Activated CD8-positive, alpha-beta T cell treated with anti-CD3 and anti-CD28 coated beads for 36 hours (primary cell): ENCODE measurements around the gene SAA1. TPM values are rescaled to one million over a fixed set of nuclear protein-coding genes. Genes with fewer than 3 reads are reported as not detected.

Experiments
- ATAC-seq: fragments of 200-7000 bp; cut with Tn5 transposase; one replicate; pipeline ENCODE4 v1.10.0; 2021; ENCODE audit warnings: mild to moderate bottlenecking, moderate library complexity
- CTCF ChIA-PET: fragments of 350-600 bp; sonication (Branson Sonifier 250); formaldehyde crosslinking; loops from one replicate; lab custom pipeline; 2021; ENCODE audit warnings: antibody characterized with exemption; lab: Charles Lee
- POLR2A ChIA-PET: fragments of 350-600 bp; sonication (Branson Sonifier 250); formaldehyde crosslinking; loops from one replicate; lab custom pipeline; 2021; ENCODE audit warnings: antibody characterized with exemption; lab: Charles Lee
- DNase-seq: peaks from one replicate; pipeline ENCODE4 v3.0.0-alpha.2; 2020
- H3K27ac Mint-ChIP-seq: one replicate; pipeline ENCODE4 v1.8.0; 2021; ENCODE audit warnings: mild to moderate bottlenecking, mixed read lengths
- H3K27me3 Mint-ChIP-seq: one replicate; pipeline ENCODE4 v1.8.0; 2021; ENCODE audit warnings: mixed read lengths
- H3K36me3 Mint-ChIP-seq: one replicate; pipeline ENCODE4 v1.8.0; 2021; ENCODE audit warnings: low read depth, mixed read lengths
- H3K4me1 Mint-ChIP-seq: one replicate; pipeline ENCODE4 v1.8.0; 2021; ENCODE audit warnings: low read depth, mixed read lengths
- H3K4me3 Mint-ChIP-seq: one replicate; pipeline ENCODE4 v1.8.0; 2021; ENCODE audit warnings: mild to moderate bottlenecking, moderate library complexity, mixed read lengths
- H3K9me3 Mint-ChIP-seq: one replicate; pipeline ENCODE4 v1.8.0; 2021; ENCODE audit warnings: mixed read lengths
- intact Hi-C: fragments of 100-400 bp; cut with micrococcal nuclease; formaldehyde crosslinking; loops from one replicate; pipeline ENCODE4 v1.10.0; 2022
- total RNA-seq, 2 experiments: library from RNA; stranded (reverse); gene quantifications; one replicate each; pipeline ENCODE4 v1.2.3, GENCODE V29; 2021
- TF ChIP-seq, protein P1 (sequence below): fragments of 200-600 bp; IDR thresholded peaks from one replicate; pipeline ENCODE4 v1.8.0; 2022; ENCODE audit warnings: antibody characterized with exemption, mild to moderate bottlenecking

The SAA1 gene
- total RNA-seq, 2 experiments from 2014 or later = not detected

DNA sequence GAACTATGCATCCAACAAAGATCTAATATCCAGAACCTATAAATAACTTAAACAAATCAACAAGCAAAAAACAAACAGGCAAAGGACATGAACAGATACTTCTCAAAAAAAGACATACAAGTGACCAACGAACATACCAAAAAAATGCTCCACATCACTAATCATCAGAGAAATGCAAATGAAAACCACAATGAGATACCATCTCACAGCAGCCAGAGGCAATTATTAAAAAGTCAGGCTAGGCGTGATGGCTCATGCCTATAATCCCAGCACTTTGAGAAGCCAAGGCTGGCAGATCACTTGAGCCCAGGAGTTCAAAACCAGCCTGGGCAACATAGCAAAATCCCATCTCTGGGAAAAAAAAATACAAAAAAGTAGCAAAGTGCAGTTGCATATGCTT, 40.2 kb upstream of the SAA1 start:
- Mint-ChIP-seq H3K4me3 (no peak overlapping the region), H3K4me1 (no peaks in the 10 kb centered on the region), H3K27ac (no peak overlapping the region), H3K27me3 (peaks cover 1% of the 10 kb centered on the region), H3K36me3 (no peaks in the 10 kb centered on the region), H3K9me3 (no peaks in the 10 kb centered on the region)
- ChIA-PET POLR2A (no interaction called here), CTCF (interaction anchor here (1.6 kb wide), 1 partner anchor 110 kb away, joined by 4 read pairs; no protein-coding TSS in a partner anchor)
- intact Hi-C loops = no loop called here
- DNase-seq (no peak), ATAC-seq (no peak)
- TF ChIP-seq, protein P1, sequence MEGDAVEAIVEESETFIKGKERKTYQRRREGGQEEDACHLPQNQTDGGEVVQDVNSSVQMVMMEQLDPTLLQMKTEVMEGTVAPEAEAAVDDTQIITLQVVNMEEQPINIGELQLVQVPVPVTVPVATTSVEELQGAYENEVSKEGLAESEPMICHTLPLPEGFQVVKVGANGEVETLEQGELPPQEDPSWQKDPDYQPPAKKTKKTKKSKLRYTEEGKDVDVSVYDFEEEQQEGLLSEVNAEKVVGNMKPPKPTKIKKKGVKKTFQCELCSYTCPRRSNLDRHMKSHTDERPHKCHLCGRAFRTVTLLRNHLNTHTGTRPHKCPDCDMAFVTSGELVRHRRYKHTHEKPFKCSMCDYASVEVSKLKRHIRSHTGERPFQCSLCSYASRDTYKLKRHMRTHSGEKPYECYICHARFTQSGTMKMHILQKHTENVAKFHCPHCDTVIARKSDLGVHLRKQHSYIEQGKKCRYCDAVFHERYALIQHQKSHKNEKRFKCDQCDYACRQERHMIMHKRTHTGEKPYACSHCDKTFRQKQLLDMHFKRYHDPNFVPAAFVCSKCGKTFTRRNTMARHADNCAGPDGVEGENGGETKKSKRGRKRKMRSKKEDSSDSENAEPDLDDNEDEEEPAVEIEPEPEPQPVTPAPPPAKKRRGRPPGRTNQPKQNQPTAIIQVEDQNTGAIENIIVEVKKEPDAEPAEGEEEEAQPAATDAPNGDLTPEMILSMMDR = no peak

DNA sequence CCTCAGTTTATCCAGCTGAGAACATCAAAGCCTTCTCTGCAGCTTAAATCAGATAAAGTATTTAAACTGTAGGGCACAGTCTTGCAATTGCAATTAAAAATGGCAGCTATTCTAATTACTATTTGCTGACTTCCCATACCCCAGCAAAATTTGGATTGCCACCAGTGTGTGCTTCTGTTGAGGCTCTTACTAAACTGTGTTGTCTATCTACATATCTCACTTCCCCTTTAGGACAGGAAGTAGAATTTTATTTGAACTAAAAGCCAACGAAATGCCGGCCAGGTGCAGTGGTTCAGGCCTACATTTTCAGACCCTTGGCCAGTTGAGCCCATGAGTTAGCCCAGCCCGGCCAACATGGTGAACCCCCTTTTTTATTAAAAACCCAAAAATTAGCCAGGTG, 36.6 kb upstream of the SAA1 start:
- Mint-ChIP-seq H3K9me3 (no peaks in the 10 kb centered on the region), H3K36me3 (no peaks in the 10 kb centered on the region), H3K4me1 (no peaks in the 10 kb centered on the region), H3K4me3 (no peak overlapping the region), H3K27me3 (peaks cover 7% of the 10 kb centered on the region), H3K27ac (no peak overlapping the region)
- intact Hi-C loops = no loop called here
- CTCF ChIA-PET = interaction anchor here (1.3 to 2.9 kb wide), 2 partner anchors 14 kb away, joined by 7 to 14 read pairs; no protein-coding TSS in a partner anchor
- ATAC-seq (no peak), DNase-seq (no peak)
- POLR2A ChIA-PET = no interaction called here
- TF ChIP-seq, protein P1 = no peak

DNA sequence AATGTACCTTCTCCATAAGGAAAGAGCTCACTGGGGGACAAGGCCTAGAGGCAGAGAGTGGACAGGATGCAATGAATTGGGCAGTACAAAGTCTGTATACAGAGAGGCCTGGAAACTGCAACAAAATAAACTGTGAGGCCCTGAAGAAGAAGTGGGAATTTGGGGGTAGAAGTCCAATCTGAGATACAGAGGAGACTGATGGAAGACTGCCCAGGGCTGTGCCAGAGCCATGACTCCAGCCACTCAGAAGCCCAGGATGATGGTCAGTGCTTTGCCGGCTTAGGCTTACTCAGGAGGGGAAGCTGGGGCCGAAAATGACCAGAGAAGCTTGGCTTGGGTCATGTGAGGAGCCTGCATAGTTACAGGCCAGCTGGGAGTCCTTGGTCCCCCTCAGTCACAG, 35.2 kb upstream of the SAA1 start:
- ChIA-PET CTCF (interaction anchor here (2.9 kb wide), 1 partner anchor 13 kb away, joined by 14 read pairs; no protein-coding TSS in a partner anchor), POLR2A (interaction anchor here (0.6 kb wide), 1 partner anchor 15 kb away, joined by 3 read pairs; no protein-coding TSS in a partner anchor)
- TF ChIP-seq, protein P1 = no peak
- DNase-seq (no peak), ATAC-seq (no peak)
- no peaks in the 10 kb centered on the region for H3K36me3 Mint-ChIP-seq
- peaks cover 16% of the 10 kb centered on the region for H3K27me3 Mint-ChIP-seq
- no peaks in the 10 kb centered on the region for H3K9me3 Mint-ChIP-seq
- H3K27ac Mint-ChIP-seq = no peak overlapping the region
- intact Hi-C loops = no loop called here
- H3K4me1 Mint-ChIP-seq = no peaks in the 10 kb centered on the region
- H3K4me3 Mint-ChIP-seq = no peak overlapping the region

DNA sequence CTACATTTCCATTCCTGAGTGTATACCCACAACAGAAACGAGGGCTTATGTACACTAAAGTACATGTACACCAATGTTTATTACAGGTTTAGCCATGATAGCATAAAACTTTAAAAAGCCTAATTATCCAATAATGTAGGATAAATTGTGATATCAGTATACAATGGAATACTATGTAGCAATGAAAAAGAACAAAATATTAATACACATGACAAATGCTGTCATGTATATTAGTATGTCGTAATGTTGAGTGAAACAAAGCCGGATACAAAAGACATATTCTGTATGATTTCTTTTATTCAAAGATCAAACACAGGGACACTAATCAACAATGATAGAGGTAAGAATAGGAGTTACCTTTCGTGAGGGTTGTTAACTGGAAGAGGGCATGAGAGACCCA, 32.2 kb upstream of the SAA1 start:
- H3K27me3 Mint-ChIP-seq = peaks cover 22% of the 10 kb centered on the region
- POLR2A ChIA-PET = no interaction called here
- H3K27ac Mint-ChIP-seq = no peak overlapping the region
- H3K36me3 Mint-ChIP-seq = no peaks in the 10 kb centered on the region
- TF ChIP-seq, protein P1 = no peak
- ATAC-seq (no peak), DNase-seq (no peak)
- intact Hi-C loops = no loop called here
- H3K9me3 Mint-ChIP-seq = no peaks in the 10 kb centered on the region
- CTCF ChIA-PET = interaction anchor here (2.7 kb wide), 1 partner anchor 10 kb away, joined by 12 read pairs; no protein-coding TSS in a partner anchor
- H3K4me3 Mint-ChIP-seq = no peak overlapping the region
- no peaks in the 10 kb centered on the region for H3K4me1 Mint-ChIP-seq

DNA sequence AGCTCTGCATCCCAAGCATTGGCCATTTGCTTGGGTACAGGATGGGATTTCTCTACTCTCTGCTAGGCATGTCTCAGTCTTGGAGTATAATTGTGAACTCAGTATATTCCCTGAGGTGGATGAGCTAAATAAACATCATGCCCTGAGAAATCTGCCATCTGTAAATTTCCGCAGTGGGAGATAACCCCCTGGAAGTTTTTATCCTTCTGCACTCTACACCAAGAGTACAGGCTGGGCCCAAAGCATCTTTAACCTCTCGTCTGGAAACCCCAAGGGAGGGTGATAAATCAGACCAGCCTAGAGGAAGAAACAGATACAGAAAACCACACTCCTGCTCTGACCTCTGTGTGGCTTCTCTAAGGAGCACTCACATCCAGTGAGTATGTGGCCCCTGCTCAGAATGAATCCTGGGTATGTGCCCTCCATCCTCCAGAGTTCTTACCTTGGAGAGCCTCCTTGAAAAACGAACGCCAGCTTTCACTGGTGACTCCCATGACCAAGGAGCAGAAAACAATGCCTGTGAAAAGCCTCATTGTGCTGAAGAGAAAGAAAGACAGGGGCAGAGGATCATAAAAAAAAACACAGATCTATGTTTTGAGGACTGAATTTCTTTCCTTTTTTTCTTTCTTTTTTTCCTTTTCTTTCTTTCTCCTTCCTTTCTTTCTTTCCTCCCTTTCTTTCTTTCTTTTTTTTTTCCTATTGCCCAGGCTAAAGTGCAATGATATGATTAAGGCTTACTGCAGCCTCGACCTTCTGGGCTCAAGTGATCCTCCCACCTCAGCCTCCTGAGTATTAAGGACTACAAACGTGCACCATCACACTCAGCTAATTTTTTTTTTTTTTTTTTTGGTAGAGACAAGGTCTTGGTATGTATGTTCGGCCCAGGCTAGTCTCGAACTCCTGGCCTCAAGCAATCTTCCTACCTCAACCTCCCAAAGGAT, 30.4 kb upstream of the SAA1 start:
- Mint-ChIP-seq H3K9me3 (no peaks in the 10 kb centered on the region), H3K27ac (no peak overlapping the region), H3K4me1 (no peaks in the 10 kb centered on the region), H3K27me3 (peaks cover 30% of the 10 kb centered on the region), H3K36me3 (no peaks in the 10 kb centered on the region), H3K4me3 (no peak overlapping the region)
- ATAC-seq (no peak), DNase-seq (no peak)
- CTCF ChIA-PET = interaction anchor here (2.7 kb wide), 1 partner anchor 8 kb away, joined by 12 read pairs; no protein-coding TSS in a partner anchor
- TF ChIP-seq, protein P1 = no peak
- intact Hi-C loops = no loop called here
- POLR2A ChIA-PET = no interaction called here
